HG03095 (cell line): ENCODE results near the gene HOXD12.

Experiments used
- ATAC-seq: cut with Tn5 transposase; IDR thresholded peaks from one replicate; pipeline ENCODE4 v1.9.1; 2021; ENCODE audit warnings: moderate library complexity; ENCODE audit not compliant: unreplicated experiment

HOXD12 gene

DNA sequence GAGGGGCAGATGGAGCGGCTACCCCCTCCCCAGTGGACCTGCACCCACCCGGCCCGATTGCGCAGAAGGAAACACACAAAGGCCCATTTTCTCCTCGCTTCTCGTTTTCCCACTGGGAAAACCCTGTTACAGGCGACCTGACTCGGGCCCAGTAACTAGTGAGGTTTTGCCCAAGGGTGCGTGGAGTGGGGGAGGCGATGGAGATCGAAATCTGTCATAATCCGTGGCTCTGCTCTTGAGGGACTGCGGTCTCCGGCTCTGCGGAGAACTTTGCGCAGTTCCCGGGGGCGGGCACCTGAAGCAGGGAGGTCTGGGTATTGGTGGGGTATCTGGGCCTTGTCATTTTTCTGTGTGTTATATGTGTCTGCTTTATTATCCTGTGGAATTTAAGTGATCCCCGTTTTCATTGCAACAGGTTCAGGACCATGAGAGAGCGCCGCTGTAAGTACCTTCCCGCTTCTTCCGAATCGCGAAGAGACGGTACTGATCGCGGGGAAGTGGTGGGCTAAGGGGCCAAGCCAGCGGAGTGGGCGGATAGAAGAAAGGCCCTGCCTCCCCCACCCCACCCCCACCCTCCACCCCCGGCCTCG lies 47.7 kb downstream of the HOXD12 start:
- ATAC-seq, result no peak

DNA sequence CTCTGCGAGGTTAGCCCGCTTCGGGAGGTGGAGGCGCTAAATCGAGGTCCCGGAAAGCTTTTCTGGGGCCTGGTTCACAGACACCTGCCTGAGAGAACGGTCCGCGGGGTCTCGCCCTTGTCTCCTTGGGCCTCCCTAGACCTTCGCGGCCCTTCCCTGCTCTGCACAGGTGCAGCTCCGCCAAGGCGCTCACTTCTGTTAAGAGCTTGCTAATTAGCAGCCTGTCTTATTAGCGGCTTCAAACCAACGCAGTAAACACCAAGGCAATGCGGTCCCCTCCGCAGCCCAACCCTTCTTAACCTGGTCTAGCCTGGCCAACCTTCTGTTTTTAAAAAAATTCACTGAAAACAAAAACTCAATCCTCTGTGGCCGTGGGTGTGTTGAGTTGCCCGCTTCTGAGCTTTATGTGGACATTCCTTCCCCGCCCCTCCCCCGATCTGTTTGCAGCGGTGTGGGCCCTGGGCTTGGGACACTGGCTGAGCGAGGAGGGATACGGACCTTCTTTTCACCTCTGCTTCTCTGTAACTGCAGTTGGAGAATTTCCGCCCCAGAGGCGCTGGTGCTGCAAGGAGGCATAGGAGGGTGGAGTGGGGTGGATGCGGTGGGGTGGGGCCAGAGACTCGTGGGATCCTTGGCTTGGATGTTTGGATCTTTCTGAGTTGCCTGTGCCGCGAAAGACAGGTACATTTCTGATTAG lies 48.4 kb downstream of the HOXD12 start:
- ATAC-seq, result no peak

DNA sequence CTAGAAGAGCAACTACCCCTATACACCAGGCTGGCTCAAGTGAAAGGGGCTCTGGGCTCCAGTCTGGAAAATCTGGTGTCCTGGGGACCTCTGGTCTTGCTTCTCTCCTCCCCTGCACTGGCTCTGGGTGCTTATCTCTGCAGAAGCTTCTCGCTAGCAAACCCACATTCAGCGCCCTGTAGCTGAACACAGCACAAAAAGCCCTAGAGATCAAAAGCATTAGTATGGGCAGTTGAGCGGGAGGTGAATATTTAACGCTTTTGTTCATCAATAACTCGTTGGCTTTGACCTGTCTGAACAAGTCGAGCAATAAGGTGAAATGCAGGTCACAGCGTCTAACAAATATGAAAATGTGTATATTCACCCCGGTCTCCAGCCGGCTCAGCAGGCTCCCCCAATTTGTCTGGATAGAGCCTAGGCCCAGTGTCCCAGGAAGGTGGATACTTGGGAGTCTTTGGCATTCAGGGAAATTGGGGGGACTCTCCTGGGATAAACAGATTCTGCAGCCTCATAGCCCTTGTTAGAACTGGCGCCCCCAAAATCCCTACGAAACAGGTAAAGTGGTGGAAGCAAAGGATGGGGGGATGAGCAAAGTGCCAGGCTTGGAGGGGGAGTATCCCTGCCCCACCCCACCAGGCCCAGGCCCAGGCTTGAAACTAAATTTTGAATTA lies 49.3 kb downstream of the HOXD12 start:
- no peak for ATAC-seq

- no peak for ATAC-seq
These were observed 49.9 kb downstream of the HOXD12 start for GRCh38 chr2:176149481-176149938.

- ATAC-seq, result no peak
These were observed 50.5 kb downstream of the HOXD12 start for GRCh38 chr2:176149939-176150583.

DNA sequence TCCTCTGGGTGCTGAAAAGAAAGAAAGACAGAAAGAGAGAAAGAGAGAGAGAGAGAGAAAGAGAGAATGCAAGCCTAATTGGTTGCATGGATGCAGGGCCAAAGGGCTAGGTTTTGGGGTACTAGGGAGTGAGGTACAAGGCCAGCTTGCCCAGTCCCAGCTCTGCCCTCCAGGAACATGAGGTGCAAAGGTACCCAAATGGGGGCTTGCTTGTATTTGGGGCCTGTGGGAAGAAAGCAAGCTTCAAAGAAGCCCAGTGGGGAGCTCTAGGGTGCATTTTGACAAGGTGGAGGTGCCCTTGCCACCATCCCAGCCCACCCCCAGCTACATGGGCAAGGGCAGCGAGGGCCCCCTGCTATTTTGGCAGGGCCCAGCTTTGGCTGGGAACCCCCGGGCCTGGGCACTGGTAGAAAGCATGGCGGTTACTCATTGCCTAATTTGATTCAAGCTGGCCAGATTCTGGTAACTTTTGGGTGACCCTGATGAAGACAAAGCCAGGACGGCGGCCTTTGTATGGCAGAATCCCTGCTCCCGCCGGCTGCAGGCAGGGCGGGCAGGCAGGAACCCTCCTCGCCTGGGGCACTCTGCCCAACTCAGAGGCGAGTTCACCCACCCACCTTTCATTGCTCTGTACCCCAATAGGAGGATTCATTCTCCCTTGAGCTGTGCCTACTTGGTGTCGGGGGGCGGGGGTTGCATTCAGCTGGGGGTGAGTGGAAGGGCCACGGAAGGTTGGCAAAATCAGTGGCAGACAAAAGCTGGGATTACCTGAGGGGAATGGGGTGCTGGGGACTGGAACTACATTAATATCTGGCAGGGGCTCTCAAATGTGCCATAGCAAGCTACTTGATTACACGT lies 51.2 kb downstream of the HOXD12 start:
- ATAC-seq, result no peak

- no peak for ATAC-seq
These were observed 52.1 kb downstream of the HOXD12 start, which contains the start of gene HOXD4 for GRCh38 chr2:176151442-176152287. Gene HOXD4, plus strand, starts transcription at chr2:176151550. Its CDS starts 84 bp downstream, at chr2:176151634.
